SK-N-SH (cell line): ENCODE measurements around the gene DPF1.

Experiments
- ELF1 ChIP-seq: IDR thresholded peaks from 2 replicates; pipeline ENCODE4 v1.4.0; 2012
- EP300 ChIP-seq, 2 experiments: IDR thresholded peaks; 2 replicates each; pipeline versions ENCODE4 v1.4.0 to v1.6.1; 2012; ENCODE audit warnings: borderline replicate concordance in 1 of 2, low read depth in 1 of 2, low read length in 1 of 2
- JUND ChIP-seq: IDR thresholded peaks from 2 replicates; pipeline ENCODE4 v1.4.0; 2012
- NFIC ChIP-seq: IDR thresholded peaks from 2 replicates; pipeline ENCODE4 v1.4.0; 2012; ENCODE audit warnings: borderline replicate concordance
- NRF1 ChIP-seq: IDR thresholded peaks from 2 replicates; pipeline ENCODE4 v1.6.1; 2012; ENCODE audit warnings: low read depth, mild to moderate bottlenecking, low read length
- POLR2AphosphoS5 ChIP-seq: IDR thresholded peaks from 2 replicates; pipeline ENCODE4 v1.6.1; 2012; ENCODE audit warnings: low read depth, low read length
- TAF1 ChIP-seq: IDR thresholded peaks from 2 replicates; pipeline ENCODE4 v1.6.1; 2012; ENCODE audit warnings: low read depth, mild to moderate bottlenecking, low read length, moderate library complexity, borderline replicate concordance
- TCF12 ChIP-seq: IDR thresholded peaks from 2 replicates; pipeline ENCODE4 v1.4.0; 2012
- TF ChIP-seq, protein P1 (sequence below): IDR thresholded peaks from 2 replicates; pipeline ENCODE4 v1.4.0; 2012; ENCODE audit warnings: low read depth
- TF ChIP-seq, protein P2 (sequence below): fragments of 200-600 bp; sonication (generic); IDR thresholded peaks from 2 replicates; pipeline ENCODE4 v1.6.1; 2017; ENCODE audit warnings: antibody characterized with exemption, mild to moderate bottlenecking, moderate library complexity

DNA sequence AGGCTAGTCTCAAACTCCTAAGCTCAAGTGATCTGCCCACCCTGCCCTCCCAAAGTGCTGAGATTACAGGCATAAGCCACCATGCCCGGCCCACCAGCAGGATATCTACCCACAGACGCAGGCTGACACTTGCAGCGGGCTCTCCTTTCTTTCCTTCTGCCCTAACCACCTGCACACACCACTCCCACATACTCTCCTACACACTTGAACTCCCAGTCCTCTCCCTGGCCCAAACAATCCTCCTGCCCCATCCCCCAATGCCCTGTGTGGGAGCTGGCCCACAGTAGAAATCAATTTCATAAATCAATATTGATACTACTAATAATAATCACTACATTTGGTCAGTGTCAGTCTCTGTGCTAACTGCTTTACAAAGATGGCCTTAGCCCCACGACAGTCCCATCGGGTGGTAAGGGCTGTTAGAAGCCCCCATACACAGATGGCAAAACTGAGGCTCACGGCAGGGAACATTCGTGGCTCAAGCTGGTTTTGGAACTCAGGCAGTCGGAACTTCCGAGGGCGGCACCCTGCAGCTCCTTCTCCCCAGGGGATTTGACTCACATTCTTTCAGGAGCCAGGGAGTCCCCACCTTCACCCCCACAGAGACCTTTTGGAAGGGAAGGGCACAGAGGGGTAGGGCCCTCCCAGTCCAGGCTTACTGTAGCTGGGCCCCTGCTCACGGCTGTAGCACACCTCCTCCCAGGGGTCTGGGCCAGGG lies 3.4 kb upstream of the DPF1 start:
- TF ChIP-seq ELF1 (no peak), NRF1 (no peak), TCF12 (no peak), TAF1 (no peak), JUND (no peak), NFIC (no peak), POLR2AphosphoS5 (no peak), EP300 (IDR thresholded peaks at IDR 0.05; ENCODE audit: borderline replicate concordance in 1 of 2, low read depth in 1 of 2, low read length in 1 of 2) (no peak)
- TF ChIP-seq, protein P1, sequence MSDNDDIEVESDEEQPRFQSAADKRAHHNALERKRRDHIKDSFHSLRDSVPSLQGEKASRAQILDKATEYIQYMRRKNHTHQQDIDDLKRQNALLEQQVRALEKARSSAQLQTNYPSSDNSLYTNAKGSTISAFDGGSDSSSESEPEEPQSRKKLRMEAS: no peak
- TF ChIP-seq, protein P2, sequence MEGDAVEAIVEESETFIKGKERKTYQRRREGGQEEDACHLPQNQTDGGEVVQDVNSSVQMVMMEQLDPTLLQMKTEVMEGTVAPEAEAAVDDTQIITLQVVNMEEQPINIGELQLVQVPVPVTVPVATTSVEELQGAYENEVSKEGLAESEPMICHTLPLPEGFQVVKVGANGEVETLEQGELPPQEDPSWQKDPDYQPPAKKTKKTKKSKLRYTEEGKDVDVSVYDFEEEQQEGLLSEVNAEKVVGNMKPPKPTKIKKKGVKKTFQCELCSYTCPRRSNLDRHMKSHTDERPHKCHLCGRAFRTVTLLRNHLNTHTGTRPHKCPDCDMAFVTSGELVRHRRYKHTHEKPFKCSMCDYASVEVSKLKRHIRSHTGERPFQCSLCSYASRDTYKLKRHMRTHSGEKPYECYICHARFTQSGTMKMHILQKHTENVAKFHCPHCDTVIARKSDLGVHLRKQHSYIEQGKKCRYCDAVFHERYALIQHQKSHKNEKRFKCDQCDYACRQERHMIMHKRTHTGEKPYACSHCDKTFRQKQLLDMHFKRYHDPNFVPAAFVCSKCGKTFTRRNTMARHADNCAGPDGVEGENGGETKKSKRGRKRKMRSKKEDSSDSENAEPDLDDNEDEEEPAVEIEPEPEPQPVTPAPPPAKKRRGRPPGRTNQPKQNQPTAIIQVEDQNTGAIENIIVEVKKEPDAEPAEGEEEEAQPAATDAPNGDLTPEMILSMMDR: no peak
